ENCODE results near the gene FOXD4L4. TPM values are rescaled to one million over a fixed set of nuclear protein-coding genes. Genes with fewer than 3 reads are reported as not detected.

Gene FOXD4L4
- 0.07 to 0.10 TPM (median 0.08 TPM) in 3 of 5 replicates, not detected in the others for total RNA-seq (2022; extraction: Qiagen RNA extraction; ENCODE audit: low read depth)

DNA sequence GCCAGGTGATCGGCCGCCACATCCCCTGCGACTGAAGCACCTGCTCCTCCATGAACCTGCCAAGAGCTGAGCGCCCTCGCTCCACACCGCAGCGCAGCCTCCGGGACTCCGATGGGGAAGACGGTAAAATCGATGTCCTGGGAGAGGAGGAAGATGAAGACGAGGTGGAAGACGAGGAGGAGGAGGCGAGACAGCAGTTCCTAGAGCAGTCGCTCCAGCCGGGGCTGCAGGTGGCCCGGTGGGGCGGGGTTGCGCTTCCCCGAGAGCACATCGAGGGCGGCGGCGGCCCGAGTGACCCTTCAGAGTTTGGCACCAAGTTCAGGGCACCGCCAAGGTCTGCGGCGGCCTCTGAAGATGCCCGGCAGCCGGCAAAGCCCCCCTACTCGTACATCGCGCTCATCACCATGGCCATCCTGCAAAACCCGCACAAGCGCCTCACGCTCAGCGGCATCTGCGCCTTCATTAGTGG lies at the start of gene FOXD4L4:
Gene FOXD4L4, plus strand, starts transcription at position 51 of the 469 bp plus-strand sequence. Its CDS starts 0 bp downstream, at position 51.

Other genes with a start within 250 kb of the FOXD4L4 start
- 64.7 to 73.7 TPM (median 67.7 TPM) in 5 replicates for gene ZNG1E, start 61.2 kb upstream of the FOXD4L4 start, total RNA-seq (2022; extraction: Qiagen RNA extraction; ENCODE audit: low read depth)

Data from A549 treated with DMSO at 1 μM for 4 hours (cell line).